HFFc6 (cell line): ENCODE results near the gene SIRPA. TPM values are rescaled to one million over a fixed set of nuclear protein-coding genes. Genes with fewer than 3 reads are reported as not detected.

Experiments used
- DNase-seq: peaks from one replicate; pipeline ENCODE4 v3.0.0-alpha.2; 2018
- H3K27ac Mint-ChIP-seq: 2 replicates; pipeline ENCODE4 v1.8.0; 2020; ENCODE audit warnings: mild to moderate bottlenecking, mixed read lengths
- H3K27me3 Mint-ChIP-seq: 2 replicates; pipeline ENCODE4 v1.8.0; 2021; ENCODE audit warnings: mild to moderate bottlenecking, moderate library complexity, mixed read lengths; ENCODE audit not compliant: insufficient read depth
- H3K36me3 Mint-ChIP-seq: 2 replicates; pipeline ENCODE4 v1.8.0; 2021; ENCODE audit warnings: low read depth, mixed read lengths
- H3K4me1 Mint-ChIP-seq: 2 replicates; pipeline ENCODE4 v1.8.0; 2020; ENCODE audit warnings: low read depth, mixed read lengths
- H3K4me3 Mint-ChIP-seq: 2 replicates; pipeline ENCODE4 v1.8.0; 2020; ENCODE audit warnings: mild to moderate bottlenecking, moderate library complexity, mixed read lengths
- H3K9me3 Mint-ChIP-seq: 2 replicates; pipeline ENCODE4 v1.8.0; 2020; ENCODE audit warnings: mild to moderate bottlenecking, mixed read lengths
- CTCF ChIP-seq: fragments of 200-600 bp; sonication (generic); IDR thresholded peaks from 2 replicates; pipeline ENCODE4 v1.5.0; 2021; ENCODE audit warnings: antibody characterized with exemption, mild to moderate bottlenecking
- total RNA-seq, 6 experiments: library from RNA; stranded (reverse); fragmentation: NEBNext Ultra II Directional; extraction: Animal tissue kit (Norgen Biotek cat#: 25700); gene quantifications; 2 replicates in 1 of 6; 3 replicates in 5 of 6; pipeline ENCODE4 v1.2.3, GENCODE V29; 2021

SIRPA gene
- total RNA-seq, 6 experiments from 2014 or later, result 44.0 to 66.2 (median 47.5) TPM

- DNase-seq, result no peak
- Mint-ChIP-seq H3K4me1 (peaks cover 17% of the 10 kb centered on the region), H3K9me3 (no peaks in the 10 kb centered on the region), H3K4me3 (no peak overlapping the region), H3K27ac (no peak overlapping the region), H3K36me3 (peaks cover 24% of the 10 kb centered on the region), H3K27me3 (peaks cover 24% of the 10 kb centered on the region)
- no peak for TF ChIP-seq CTCF
Measured at GRCh38 chr20:1939270-1939595, 44.0 kb downstream of the SIRPA start.

GRCh38 chr20:1940581-1940980 is 45.4 kb downstream of the SIRPA start:
- H3K36me3 Mint-ChIP-seq, result peaks cover 22% of the 10 kb centered on the region
- H3K9me3 Mint-ChIP-seq, result no peaks in the 10 kb centered on the region
- no peak overlapping the region for H3K4me3 Mint-ChIP-seq

GRCh38 chr20:1941226-1941625 is 46.0 kb downstream of the SIRPA start:
- Mint-ChIP-seq H3K4me3 (no peak overlapping the region), H3K9me3 (no peaks in the 10 kb centered on the region), H3K36me3 (peaks cover 15% of the 10 kb centered on the region), H3K27ac (no peak overlapping the region), H3K4me1 (peaks cover 7% of the 10 kb centered on the region; the same call in 1 of the 2 replicates), H3K27me3 (peaks cover 36% of the 10 kb centered on the region)
- no peak for TF ChIP-seq CTCF
- no peak for DNase-seq

More at GRCh38 chr20:1940581-1940980, 45.4 kb downstream of the SIRPA start:
- no peak for DNase-seq
- H3K27ac Mint-ChIP-seq, result no peak overlapping the region
- H3K27me3 Mint-ChIP-seq, result peaks cover 32% of the 10 kb centered on the region
- TF ChIP-seq CTCF, result no peak
- peaks cover 7% of the 10 kb centered on the region; the same call in 1 of the 2 replicates for H3K4me1 Mint-ChIP-seq

- peaks cover 12% of the 10 kb centered on the region for H3K4me1 Mint-ChIP-seq
- peaks cover 7% of the 10 kb centered on the region for H3K36me3 Mint-ChIP-seq
- peaks cover 39% of the 10 kb centered on the region for H3K27me3 Mint-ChIP-seq
- H3K9me3 Mint-ChIP-seq, result no peaks in the 10 kb centered on the region
- no peak overlapping the region for H3K4me3 Mint-ChIP-seq
- no peak overlapping the region for H3K27ac Mint-ChIP-seq
- TF ChIP-seq CTCF, result no peak
- DNase-seq, result no peak
Measured at GRCh38 chr20:1942061-1942460, 46.9 kb downstream of the SIRPA start.

- Mint-ChIP-seq H3K4me1 (peaks cover 12% of the 10 kb centered on the region), H3K9me3 (no peaks in the 10 kb centered on the region), H3K27me3 (peaks cover 43% of the 10 kb centered on the region), H3K36me3 (peaks cover 5% of the 10 kb centered on the region), H3K4me3 (no peak overlapping the region), H3K27ac (no peak overlapping the region)
- DNase-seq, result no peak
- no peak for TF ChIP-seq CTCF
Measured at GRCh38 chr20:1942486-1943274, 47.5 kb downstream of the SIRPA start.
